Nephron (organoid): ENCODE measurements around the gene NOL4L.
A peak's percentile ranks its signal among the peaks of the same experiment; 100 is the strongest.

Experiments used
- H3K27ac Mint-ChIP-seq, 3 experiments: 2 replicates each; pipeline ENCODE4 v1.8.0; 2020; ENCODE audit warnings: mixed read lengths in 3 of 3, mild to moderate bottlenecking in 2 of 3, moderate library complexity in 1 of 3
- H3K27me3 Mint-ChIP-seq: 2 replicates; pipeline ENCODE4 v1.8.0; 2021; ENCODE audit warnings: low read depth, mild to moderate bottlenecking, moderate library complexity, mixed read lengths
- H3K36me3 Mint-ChIP-seq: 2 replicates; pipeline ENCODE4 v1.8.0; 2020; ENCODE audit warnings: low read depth, mixed read lengths
- H3K4me1 Mint-ChIP-seq: 2 replicates; pipeline ENCODE4 v1.8.0; 2020; ENCODE audit warnings: mixed read lengths
- H3K4me3 Mint-ChIP-seq, 3 experiments: 2 replicates each; pipeline ENCODE4 v1.8.0; 2020; ENCODE audit warnings: mild to moderate bottlenecking in 3 of 3, mixed read lengths in 3 of 3, moderate library complexity in 2 of 3
- H3K9me3 Mint-ChIP-seq: 2 replicates; pipeline ENCODE4 v1.8.0; 2020; ENCODE audit warnings: mixed read lengths
- TF ChIP-seq, protein P1 (sequence below), 3 experiments: fragments of 200-600 bp; sonication (generic); IDR thresholded peaks; one replicate each; pipeline ENCODE4 v1.5.0; 2021; ENCODE audit warnings: antibody characterized with exemption in 3 of 3; ENCODE audit not compliant: unreplicated experiment in 3 of 3

NOL4L gene

GRCh38 chr20:32515631-32516101, 69.5 kb downstream of the NOL4L start:
- no peaks in the 10 kb centered on the region for H3K9me3 Mint-ChIP-seq
- H3K27ac Mint-ChIP-seq = no peak overlapping the region
- H3K36me3 Mint-ChIP-seq = peaks cover 35% of the 10 kb centered on the region
- peaks cover 38% of the 10 kb centered on the region for H3K4me1 Mint-ChIP-seq
- no peak overlapping the region for H3K4me3 Mint-ChIP-seq
- H3K27me3 Mint-ChIP-seq = peaks cover 4% of the 10 kb centered on the region
- TF ChIP-seq, protein P1, sequence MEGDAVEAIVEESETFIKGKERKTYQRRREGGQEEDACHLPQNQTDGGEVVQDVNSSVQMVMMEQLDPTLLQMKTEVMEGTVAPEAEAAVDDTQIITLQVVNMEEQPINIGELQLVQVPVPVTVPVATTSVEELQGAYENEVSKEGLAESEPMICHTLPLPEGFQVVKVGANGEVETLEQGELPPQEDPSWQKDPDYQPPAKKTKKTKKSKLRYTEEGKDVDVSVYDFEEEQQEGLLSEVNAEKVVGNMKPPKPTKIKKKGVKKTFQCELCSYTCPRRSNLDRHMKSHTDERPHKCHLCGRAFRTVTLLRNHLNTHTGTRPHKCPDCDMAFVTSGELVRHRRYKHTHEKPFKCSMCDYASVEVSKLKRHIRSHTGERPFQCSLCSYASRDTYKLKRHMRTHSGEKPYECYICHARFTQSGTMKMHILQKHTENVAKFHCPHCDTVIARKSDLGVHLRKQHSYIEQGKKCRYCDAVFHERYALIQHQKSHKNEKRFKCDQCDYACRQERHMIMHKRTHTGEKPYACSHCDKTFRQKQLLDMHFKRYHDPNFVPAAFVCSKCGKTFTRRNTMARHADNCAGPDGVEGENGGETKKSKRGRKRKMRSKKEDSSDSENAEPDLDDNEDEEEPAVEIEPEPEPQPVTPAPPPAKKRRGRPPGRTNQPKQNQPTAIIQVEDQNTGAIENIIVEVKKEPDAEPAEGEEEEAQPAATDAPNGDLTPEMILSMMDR (IDR thresholded peaks at IDR 0.05; ENCODE audit: unreplicated experiment in 3 of 3) = no peak

DNA sequence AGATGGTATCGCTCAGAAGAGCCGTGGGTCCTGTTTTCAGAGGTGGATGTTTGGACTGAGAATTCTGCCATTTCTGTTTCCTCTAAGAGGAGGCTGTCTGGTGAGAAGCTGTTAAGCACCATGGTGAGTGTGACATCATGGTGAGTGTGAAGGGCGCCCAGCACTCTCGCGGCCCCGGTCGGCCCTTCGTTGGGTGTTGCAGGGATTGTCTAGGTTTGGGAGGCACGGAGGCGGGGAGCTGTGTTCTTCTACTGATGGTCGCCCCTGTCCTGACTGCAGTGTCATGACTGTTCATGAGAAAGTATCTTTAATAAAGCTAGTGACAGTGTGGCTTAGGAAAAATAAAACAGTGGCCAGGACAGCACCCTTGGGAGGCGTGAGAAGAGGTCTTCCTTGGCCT, 70.4 kb downstream of the NOL4L start:
- Mint-ChIP-seq H3K36me3 (peaks cover 35% of the 10 kb centered on the region), H3K9me3 (no peaks in the 10 kb centered on the region), H3K27me3 (peaks cover 5% of the 10 kb centered on the region), H3K4me3 (no peak overlapping the region), H3K27ac (no peak overlapping the region), H3K4me1 (peaks cover 40% of the 10 kb centered on the region)
- TF ChIP-seq, protein P1 (IDR thresholded peaks at IDR 0.05; ENCODE audit: unreplicated experiment in 3 of 3) = no peak

GRCh38 chr20:32513031-32513866, 71.9 kb downstream of the NOL4L start:
- no peak overlapping the region for H3K4me3 Mint-ChIP-seq
- TF ChIP-seq, protein P1 (IDR thresholded peaks at IDR 0.05; ENCODE audit: unreplicated experiment in 3 of 3) = no peak
- peaks cover 45% of the 10 kb centered on the region for H3K4me1 Mint-ChIP-seq
- H3K27ac Mint-ChIP-seq = peak overlapping the region in 2 of 3 experiments; percentile 14 to 48
- H3K9me3 Mint-ChIP-seq = no peaks in the 10 kb centered on the region
- peaks cover 7% of the 10 kb centered on the region for H3K27me3 Mint-ChIP-seq
- H3K36me3 Mint-ChIP-seq = peaks cover 39% of the 10 kb centered on the region

DNA sequence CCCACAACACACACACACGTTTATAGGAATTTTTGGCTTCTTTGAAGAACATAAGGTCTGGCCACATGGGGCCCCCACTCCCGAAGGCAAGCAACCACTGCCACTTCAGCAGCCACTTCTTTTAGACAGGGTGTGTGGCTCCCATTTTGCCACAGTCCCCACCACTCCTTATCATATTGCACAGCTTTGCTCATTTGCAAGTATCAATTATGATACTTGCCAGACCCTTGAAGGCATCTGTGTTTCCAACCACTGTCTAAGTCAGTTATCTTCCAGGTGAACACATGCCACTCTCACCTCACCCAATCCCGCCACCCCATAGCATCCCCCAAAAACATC, 73.1 kb downstream of the NOL4L start:
- Mint-ChIP-seq H3K27ac (peak overlapping the region; percentile 1 to 80 (median 76)), H3K27me3 (peaks cover 7% of the 10 kb centered on the region), H3K36me3 (peaks cover 39% of the 10 kb centered on the region), H3K4me3 (no peak overlapping the region), H3K4me1 (peaks cover 45% of the 10 kb centered on the region), H3K9me3 (no peaks in the 10 kb centered on the region)
- TF ChIP-seq, protein P1 (IDR thresholded peaks at IDR 0.05; ENCODE audit: unreplicated experiment in 3 of 3) = no peak

GRCh38 chr20:32511358-32512046, 73.6 kb downstream of the NOL4L start:
- Mint-ChIP-seq H3K4me3 (peak overlapping the region in 1 of 3 experiments; percentile 5), H3K27me3 (peaks cover 7% of the 10 kb centered on the region), H3K9me3 (no peaks in the 10 kb centered on the region), H3K27ac (peak overlapping the region; percentile 80 to 94 (median 87)), H3K36me3 (peaks cover 42% of the 10 kb centered on the region), H3K4me1 (peaks cover 43% of the 10 kb centered on the region)
- TF ChIP-seq, protein P1 (IDR thresholded peaks at IDR 0.05; ENCODE audit: unreplicated experiment in 3 of 3) = no peak
